Breast epithelium (tissue), 4 donors: Measurements from ENCODE around the gene PHYKPL. TPM values are rescaled to one million over a fixed set of nuclear protein-coding genes. Genes with fewer than 3 reads are reported as not detected.

Experiments
- DNase-seq, 2 donors: peaks; one replicate each; pipeline ENCODE4 v3.0.0-alpha.2; 2019; ENCODE audit warnings: low spot score in 2 of 2
- H3K27ac ChIP-seq, 2 donors: fragments of 200-600 bp; sonication (generic) in 1 of 2; one replicate each; pipeline ENCODE4 v1.5.1; 2016 to 2019; ENCODE audit warnings: mild to moderate bottlenecking in 1 of 2
- H3K27me3 ChIP-seq, 2 donors: fragments of 200-600 bp; sonication (generic) in 1 of 2; one replicate each; pipeline versions ENCODE4 v1.5.1 to v1.6.0; 2017 to 2019; ENCODE audit warnings: control low read depth in 1 of 2, mild to moderate bottlenecking in 1 of 2
- H3K36me3 ChIP-seq: fragments of 200-600 bp; one replicate; pipeline ENCODE4 v1.5.1; 2019
- H3K4me1 ChIP-seq, 2 donors: fragments of 200-600 bp; sonication (generic); one replicate each; pipeline ENCODE4 v1.5.1; 2016 to 2019; ENCODE audit warnings: control low read depth in 1 of 2
- H3K4me3 ChIP-seq, 3 donors: fragments of 200-600 bp; sonication (generic); 1 replicate in 2 of 3; 2 replicates in 1 of 3; pipeline ENCODE4 v1.5.1; 2016 to 2019; ENCODE audit warnings: mild to moderate bottlenecking in 3 of 3, moderate library complexity in 2 of 3
- H3K9me3 ChIP-seq, 2 donors: fragments of 200-600 bp; sonication (generic) in 1 of 2; one replicate each; pipeline ENCODE4 v1.5.1; 2016 to 2019; ENCODE audit warnings: control low read depth in 1 of 2
- POLR2A ChIP-seq: fragments of 450-650 bp; IDR thresholded peaks from one replicate; pipeline ENCODE4 v1.6.1; 2016; ENCODE audit warnings: antibody characterized with exemption, mild to moderate bottlenecking, moderate library complexity
- POLR2AphosphoS5 ChIP-seq, 3 donors: sonication (generic); formaldehyde crosslinking; IDR thresholded peaks; one replicate each; pipeline ENCODE4 v1.6.1; 2017; ENCODE audit warnings: antibody characterized with exemption in 3 of 3
- intact Hi-C: fragments of 100-400 bp; cut with DNase I; formaldehyde crosslinking; loops from one replicate; pipeline ENCODE4 v1.15.1; 2023; ENCODE audit warnings: low total_unique reads
- total RNA-seq, 3 donors: library from RNA; depleted of rRNA; stranded (reverse); fragments of >200 nt; gene quantifications; one replicate each; pipeline ENCODE4 v1.1.0, GENCODE V29; 2016
- TF ChIP-seq, protein P1 (sequence below), 3 donors: fragments of 450-650 bp; IDR thresholded peaks; one replicate each; pipeline ENCODE4 v1.5.1; 2016 to 2017; ENCODE audit warnings: antibody characterized with exemption in 3 of 3, mild to moderate bottlenecking in 3 of 3, moderate library complexity in 3 of 3

Gene PHYKPL
- total RNA-seq, 3 donors from 2014 or later, result 63.4 to 94.1 (median 77.7) TPM

DNA sequence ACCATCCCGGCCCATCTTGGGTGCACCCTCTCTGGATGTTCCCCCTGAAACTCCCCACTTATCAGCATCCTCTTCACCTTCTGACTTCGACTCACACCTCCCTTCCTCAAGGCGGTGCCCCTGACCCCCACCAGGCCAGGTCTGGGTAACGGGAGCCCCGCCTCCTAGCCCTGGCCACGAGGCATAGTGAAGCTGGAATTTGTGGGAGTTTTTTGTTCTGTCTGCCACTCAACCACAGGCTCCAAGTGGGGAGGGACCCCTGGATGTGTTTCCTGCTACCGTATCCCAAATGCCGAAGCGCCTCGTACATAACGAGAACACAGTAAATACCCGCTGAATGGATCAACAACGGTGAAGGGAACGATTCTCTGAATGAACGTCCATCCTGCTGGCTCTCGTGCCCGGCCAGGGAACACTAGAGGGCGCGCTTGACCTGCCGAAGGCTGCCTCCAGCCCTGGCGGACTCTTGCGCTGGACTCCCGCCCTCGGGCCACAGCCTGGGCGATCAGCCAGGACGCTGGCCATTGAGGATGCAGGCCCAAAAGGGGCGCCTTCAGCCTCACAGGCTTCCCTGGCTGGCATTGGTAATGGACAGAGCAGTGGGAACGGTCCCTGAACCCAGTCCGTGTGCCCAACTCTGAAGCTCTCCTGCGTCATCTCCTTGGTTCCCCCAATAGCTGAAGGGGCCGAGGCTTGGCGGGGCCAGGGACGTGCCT is 47.3 kb upstream of the PHYKPL start:
- peaks cover 0 to 23% of the 10 kb centered on the region in 2 donors for H3K27me3 ChIP-seq
- no peak overlapping the region for H3K27ac ChIP-seq
- no peaks in the 10 kb centered on the region for H3K4me1 ChIP-seq
- TF ChIP-seq POLR2AphosphoS5 (IDR thresholded peaks at IDR 0.05) (peak; percentile 17 to 51 (median 34)), POLR2A (no peak)
- TF ChIP-seq, protein P1, sequence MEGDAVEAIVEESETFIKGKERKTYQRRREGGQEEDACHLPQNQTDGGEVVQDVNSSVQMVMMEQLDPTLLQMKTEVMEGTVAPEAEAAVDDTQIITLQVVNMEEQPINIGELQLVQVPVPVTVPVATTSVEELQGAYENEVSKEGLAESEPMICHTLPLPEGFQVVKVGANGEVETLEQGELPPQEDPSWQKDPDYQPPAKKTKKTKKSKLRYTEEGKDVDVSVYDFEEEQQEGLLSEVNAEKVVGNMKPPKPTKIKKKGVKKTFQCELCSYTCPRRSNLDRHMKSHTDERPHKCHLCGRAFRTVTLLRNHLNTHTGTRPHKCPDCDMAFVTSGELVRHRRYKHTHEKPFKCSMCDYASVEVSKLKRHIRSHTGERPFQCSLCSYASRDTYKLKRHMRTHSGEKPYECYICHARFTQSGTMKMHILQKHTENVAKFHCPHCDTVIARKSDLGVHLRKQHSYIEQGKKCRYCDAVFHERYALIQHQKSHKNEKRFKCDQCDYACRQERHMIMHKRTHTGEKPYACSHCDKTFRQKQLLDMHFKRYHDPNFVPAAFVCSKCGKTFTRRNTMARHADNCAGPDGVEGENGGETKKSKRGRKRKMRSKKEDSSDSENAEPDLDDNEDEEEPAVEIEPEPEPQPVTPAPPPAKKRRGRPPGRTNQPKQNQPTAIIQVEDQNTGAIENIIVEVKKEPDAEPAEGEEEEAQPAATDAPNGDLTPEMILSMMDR (IDR thresholded peaks at IDR 0.05), result peak; percentile 21 to 81 (median 79)
- DNase-seq, result peak; percentile 63 to 88
- peak overlapping the region in 1 of 3 donors; percentile 32 for H3K4me3 ChIP-seq
- H3K36me3 ChIP-seq, result no peaks in the 10 kb centered on the region
- intact Hi-C loops, result loop anchor here (10.0 kb wide), 1 partner anchor 285 kb away; no protein-coding TSS in a partner anchor
- peaks cover 9 to 18% of the 10 kb centered on the region in 2 donors for H3K9me3 ChIP-seq

DNA sequence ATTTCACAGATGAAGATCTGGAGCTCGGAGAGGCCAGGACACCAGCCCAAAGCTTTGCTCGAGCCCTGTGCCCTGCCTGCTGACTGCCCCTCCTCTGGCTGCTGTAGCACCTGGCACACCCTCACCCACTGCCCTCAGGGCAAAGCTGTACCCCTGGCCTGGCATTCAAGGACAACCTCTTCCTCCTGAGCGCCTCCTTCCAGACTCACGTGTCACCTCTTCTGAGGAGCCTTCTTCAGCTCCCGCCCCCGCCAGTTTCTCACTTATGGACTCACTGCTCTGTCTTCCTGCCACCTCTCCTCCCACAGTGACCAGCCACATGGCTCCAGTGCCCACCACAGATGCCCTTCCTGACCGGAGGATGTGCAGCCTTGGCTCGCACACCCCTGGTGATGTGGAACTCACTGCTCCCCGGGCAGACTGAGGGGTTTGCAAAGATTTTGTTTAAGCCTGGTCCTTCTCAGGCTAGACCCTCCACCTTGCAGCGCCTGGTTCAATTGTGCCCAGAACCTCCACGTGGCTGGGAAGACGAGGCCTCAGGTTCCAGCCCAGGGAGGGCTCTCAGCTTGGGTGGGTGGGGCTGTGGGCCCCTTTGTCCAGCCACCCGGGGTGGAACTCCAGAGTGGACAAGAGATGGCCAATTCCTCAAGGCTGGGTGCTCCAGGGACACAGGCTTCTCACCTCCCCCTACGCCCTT is 46.6 kb upstream of the PHYKPL start:
- TF ChIP-seq POLR2A (no peak), POLR2AphosphoS5 (IDR thresholded peaks at IDR 0.05) (no peak)
- TF ChIP-seq, protein P1 (IDR thresholded peaks at IDR 0.05), result no peak
- H3K9me3 ChIP-seq, result peaks cover 9 to 16% of the 10 kb centered on the region in 2 donors
- H3K27ac ChIP-seq, result no peak overlapping the region
- H3K4me1 ChIP-seq, result no peaks in the 10 kb centered on the region
- DNase-seq, result no peak
- no peak overlapping the region for H3K4me3 ChIP-seq
- H3K36me3 ChIP-seq, result no peaks in the 10 kb centered on the region
- peaks cover 0 to 23% of the 10 kb centered on the region in 2 donors for H3K27me3 ChIP-seq
- intact Hi-C loops, result loop anchor here (10.0 kb wide), 1 partner anchor 286 kb away; no protein-coding TSS in a partner anchor

DNA sequence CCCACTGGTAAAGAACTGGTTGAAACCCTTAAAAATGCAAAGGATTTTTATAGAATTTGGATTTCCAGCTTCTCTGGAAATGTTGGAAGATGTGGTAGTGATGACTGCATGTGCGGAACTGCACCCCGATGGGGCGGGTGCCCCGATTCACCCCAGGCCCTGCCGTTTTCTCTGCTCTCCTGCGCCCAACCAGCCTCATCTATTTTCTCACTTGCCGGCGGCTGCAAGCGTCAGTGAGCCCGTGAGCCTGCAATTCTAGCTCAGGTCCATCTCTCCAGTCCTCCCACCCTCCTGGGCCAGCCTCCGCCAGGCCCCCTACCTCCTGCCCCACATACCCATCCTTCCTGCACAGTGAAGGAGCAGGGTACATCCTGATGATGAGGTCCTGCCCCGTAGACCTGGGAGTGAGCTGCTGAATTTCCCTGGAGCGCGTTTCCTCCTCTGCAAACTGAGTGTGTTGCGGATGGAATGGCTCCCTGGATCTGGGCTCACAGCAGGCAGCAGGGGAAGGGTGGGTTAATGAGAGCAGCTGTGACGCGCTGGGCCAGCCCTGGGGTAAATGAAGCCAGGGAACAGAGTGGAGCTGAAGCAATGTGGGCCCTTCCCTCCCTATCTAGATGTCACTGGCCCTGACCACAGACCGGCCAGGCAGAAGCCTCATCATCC is 45.9 kb upstream of the PHYKPL start:
- intact Hi-C loops, result loop anchor here (10.0 kb wide), 1 partner anchor 286 kb away; no protein-coding TSS in a partner anchor
- H3K4me1 ChIP-seq, result no peaks in the 10 kb centered on the region
- no peak overlapping the region for H3K27ac ChIP-seq

DNA sequence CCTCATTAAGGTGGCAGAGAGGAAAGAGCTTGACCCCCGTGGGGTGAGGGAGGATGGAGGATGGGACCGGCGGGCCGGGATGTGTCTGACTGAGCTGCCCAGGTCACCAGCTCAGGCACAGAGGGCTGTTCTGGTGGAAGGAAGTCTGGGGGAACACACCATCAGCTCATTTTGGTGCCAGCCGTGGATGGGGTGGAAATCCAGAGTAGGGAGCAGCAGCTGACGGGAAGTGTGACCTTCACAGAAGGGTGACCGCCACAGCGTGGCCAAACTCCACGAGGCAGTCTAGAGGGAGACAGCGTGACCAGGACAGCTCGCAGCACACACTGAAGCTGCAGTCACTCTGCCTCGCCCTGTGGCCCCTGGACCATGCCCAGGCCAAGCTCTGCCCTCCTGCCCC is 45.3 kb upstream of the PHYKPL start:
- Histone ChIP-seq H3K27me3 (peaks cover 0 to 23% of the 10 kb centered on the region in 2 donors), H3K27ac (no peak overlapping the region), H3K36me3 (no peaks in the 10 kb centered on the region), H3K4me3 (no peak overlapping the region), H3K4me1 (no peaks in the 10 kb centered on the region), H3K9me3 (peaks cover 5 to 6% of the 10 kb centered on the region in 2 donors)
- intact Hi-C loops, result loop anchor here (10.0 kb wide), 1 partner anchor 287 kb away; no protein-coding TSS in a partner anchor
- no peak for TF ChIP-seq POLR2AphosphoS5 (IDR thresholded peaks at IDR 0.05)
- no peak for TF ChIP-seq POLR2A
- TF ChIP-seq, protein P1 (IDR thresholded peaks at IDR 0.05), result no peak
- no peak for DNase-seq

More for the DNA sequence above, 45.9 kb upstream of the PHYKPL start:
- no peak overlapping the region for H3K4me3 ChIP-seq
- peaks cover 0 to 23% of the 10 kb centered on the region in 2 donors for H3K27me3 ChIP-seq
- no peaks in the 10 kb centered on the region for H3K36me3 ChIP-seq
- H3K9me3 ChIP-seq, result peaks cover 5 to 9% of the 10 kb centered on the region in 2 donors
- TF ChIP-seq POLR2AphosphoS5 (IDR thresholded peaks at IDR 0.05), result no peak
- TF ChIP-seq POLR2A, result no peak
- TF ChIP-seq, protein P1 (IDR thresholded peaks at IDR 0.05), result no peak
- DNase-seq, result no peak
